Chondrocyte (in vitro differentiated cells): Measurements from ENCODE around the gene KRT40. TPM values are rescaled to one million over a fixed set of nuclear protein-coding genes. Genes with fewer than 3 reads are reported as not detected.

Source experiments
- DNase-seq: peaks from one replicate; pipeline ENCODE4 v3.0.0; 2021; ENCODE audit warnings: mixed read lengths, low spot score
- H3K27ac Mint-ChIP-seq: one replicate; pipeline ENCODE4 v1.8.0; 2021; ENCODE audit warnings: mild to moderate bottlenecking, moderate library complexity, mixed read lengths; ENCODE audit not compliant: unreplicated experiment
- H3K27me3 Mint-ChIP-seq: 2 replicates; pipeline ENCODE4 v1.8.0; 2021; ENCODE audit warnings: low read depth, mixed read lengths
- H3K36me3 Mint-ChIP-seq: 2 replicates; pipeline ENCODE4 v1.8.0; 2021; ENCODE audit warnings: low read depth, mixed read lengths
- H3K4me1 Mint-ChIP-seq: 2 replicates; pipeline ENCODE4 v1.8.0; 2021; ENCODE audit warnings: low read depth, mild to moderate bottlenecking, mixed read lengths
- H3K4me3 Mint-ChIP-seq: one replicate; pipeline ENCODE4 v1.8.0; 2021; ENCODE audit warnings: mild to moderate bottlenecking, moderate library complexity, mixed read lengths; ENCODE audit not compliant: unreplicated experiment
- H3K9me3 Mint-ChIP-seq: 2 replicates; pipeline ENCODE4 v1.8.0; 2021; ENCODE audit warnings: low read depth, mixed read lengths
- CTCF ChIP-seq: fragments of 200-600 bp; sonication (generic); IDR thresholded peaks from 2 replicates; pipeline ENCODE4 v1.5.0; 2021; ENCODE audit warnings: antibody characterized with exemption, mild to moderate bottlenecking, moderate library complexity
- total RNA-seq: library from RNA; stranded (reverse); gene quantifications from 3 replicates; pipeline ENCODE4 v1.2.1, GENCODE V29; 2021

KRT40 gene
- total RNA-seq, 1 donor from 2014 or later: not detected

- Mint-ChIP-seq H3K4me3 (no peak overlapping the region), H3K36me3 (no peaks in the 10 kb centered on the region), H3K4me1 (peaks cover 20% of the 10 kb centered on the region)
Observed at GRCh38 chr17:40978575-40979151, 5.5 kb downstream of the KRT40 start.

GRCh38 chr17:40975516-40975915 lies 8.6 kb downstream of the KRT40 start:
- H3K36me3 Mint-ChIP-seq: no peaks in the 10 kb centered on the region
- H3K4me3 Mint-ChIP-seq: no peak overlapping the region
- H3K27me3 Mint-ChIP-seq: no peaks in the 10 kb centered on the region
- no peak for DNase-seq
- TF ChIP-seq CTCF: no peak
- no peaks in the 10 kb centered on the region for H3K9me3 Mint-ChIP-seq
- H3K4me1 Mint-ChIP-seq: peaks cover 14% of the 10 kb centered on the region
- H3K27ac Mint-ChIP-seq: no peak overlapping the region

More at GRCh38 chr17:40978575-40979151, 5.5 kb downstream of the KRT40 start:
- no peak for TF ChIP-seq CTCF
- DNase-seq: no peak
- H3K9me3 Mint-ChIP-seq: no peaks in the 10 kb centered on the region
- no peaks in the 10 kb centered on the region for H3K27me3 Mint-ChIP-seq
- H3K27ac Mint-ChIP-seq: peak overlapping the region; percentile 1

- no peak overlapping the region for H3K4me3 Mint-ChIP-seq
- no peak for DNase-seq
- H3K36me3 Mint-ChIP-seq: peaks cover 1% of the 10 kb centered on the region
- no peak for TF ChIP-seq CTCF
- H3K27ac Mint-ChIP-seq: no peak overlapping the region
- peaks cover 2% of the 10 kb centered on the region for H3K9me3 Mint-ChIP-seq
- H3K4me1 Mint-ChIP-seq: peaks cover 9% of the 10 kb centered on the region
- H3K27me3 Mint-ChIP-seq: no peaks in the 10 kb centered on the region
Observed at GRCh38 chr17:40974366-40974765, 9.8 kb downstream of the KRT40 start.

- Mint-ChIP-seq H3K9me3 (peaks cover 15% of the 10 kb centered on the region), H3K27ac (no peak overlapping the region), H3K4me1 (no peaks in the 10 kb centered on the region), H3K4me3 (no peak overlapping the region), H3K27me3 (no peaks in the 10 kb centered on the region), H3K36me3 (peaks cover 1% of the 10 kb centered on the region)
- no peak for TF ChIP-seq CTCF
- no peak for DNase-seq
Observed at GRCh38 chr17:40967582-40967981, 16.5 kb downstream of the KRT40 start.

- Mint-ChIP-seq H3K4me1 (no peaks in the 10 kb centered on the region), H3K27ac (no peak within 1 kb of the TSS), H3K4me3 (no peak within 1 kb of the TSS), H3K9me3 (peaks cover 15% of the 10 kb centered on the region), H3K27me3 (no peaks in the 10 kb centered on the region), H3K36me3 (peaks cover 1% of the 10 kb centered on the region)
- DNase-seq: no peak
- TF ChIP-seq CTCF: no peak
Observed at GRCh38 chr17:40966848-40967247, 17.3 kb downstream of the KRT40 start, which contains the start of gene KRT39. Gene KRT39 (minus strand): TSS chr17:40966948. CDS start chr17:40966856, 92 bp downstream.
